Measurements from ENCODE around the gene SUOX. TPM values are rescaled to one million over a fixed set of nuclear protein-coding genes. Genes with fewer than 3 reads are reported as not detected.
A peak's percentile ranks its signal among the peaks of the same experiment; 100 is the strongest.

SUOX gene
- total RNA-seq, 1 experiment from 2014 or later, result 23.2 TPM

DNA sequence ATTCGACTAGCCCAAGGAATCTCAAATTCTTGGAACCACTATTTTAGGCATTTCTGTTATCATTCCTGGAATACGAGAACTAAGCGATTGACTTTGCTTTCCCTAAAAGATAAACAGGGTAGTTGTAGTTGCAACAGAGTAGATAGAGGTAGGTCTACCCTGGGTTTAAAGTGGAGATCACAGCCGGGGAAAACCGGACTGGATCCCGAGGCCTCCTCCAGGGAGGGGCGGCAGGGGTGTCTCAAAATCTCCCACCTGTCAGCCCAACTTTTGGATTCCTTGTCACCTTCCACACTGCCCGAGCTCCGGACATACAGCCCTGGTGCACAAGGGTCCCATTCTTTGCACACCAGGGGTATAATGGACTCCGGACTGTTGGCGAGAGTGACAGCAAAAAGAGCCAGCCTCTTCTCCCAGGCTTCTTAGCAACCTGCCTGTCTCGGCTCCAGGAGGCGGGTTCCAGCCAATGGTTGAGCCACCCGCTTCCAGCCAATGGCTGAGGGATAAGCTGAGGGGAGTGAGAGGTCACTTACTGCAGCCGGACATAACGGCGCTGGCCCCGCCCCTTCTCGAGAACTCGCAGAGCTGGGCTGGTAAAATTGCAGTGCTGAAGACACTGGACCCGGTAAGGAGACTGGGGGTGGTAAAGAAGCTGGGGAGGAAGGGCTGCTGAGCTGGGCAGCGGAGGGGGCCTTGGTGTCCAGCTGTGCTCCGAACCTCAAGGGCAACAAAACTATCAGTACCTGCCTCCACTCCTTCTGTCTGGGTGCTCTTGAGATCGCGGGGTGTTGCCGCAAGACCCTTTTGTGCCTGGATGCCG lies at the start of gene SUOX (continued):
- TF ChIP-seq, protein P1, sequence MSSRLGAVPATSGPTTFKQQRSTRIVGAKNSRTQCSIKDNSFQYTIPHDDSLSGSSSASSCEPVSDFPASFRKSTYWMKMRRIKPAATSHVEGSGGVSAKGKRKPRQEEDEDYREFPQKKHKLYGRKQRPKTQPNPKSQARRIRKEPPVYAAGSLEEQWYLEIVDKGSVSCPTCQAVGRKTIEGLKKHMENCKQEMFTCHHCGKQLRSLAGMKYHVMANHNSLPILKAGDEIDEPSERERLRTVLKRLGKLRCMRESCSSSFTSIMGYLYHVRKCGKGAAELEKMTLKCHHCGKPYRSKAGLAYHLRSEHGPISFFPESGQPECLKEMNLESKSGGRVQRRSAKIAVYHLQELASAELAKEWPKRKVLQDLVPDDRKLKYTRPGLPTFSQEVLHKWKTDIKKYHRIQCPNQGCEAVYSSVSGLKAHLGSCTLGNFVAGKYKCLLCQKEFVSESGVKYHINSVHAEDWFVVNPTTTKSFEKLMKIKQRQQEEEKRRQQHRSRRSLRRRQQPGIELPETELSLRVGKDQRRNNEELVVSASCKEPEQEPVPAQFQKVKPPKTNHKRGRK (CRISPR knock-in tag; IDR thresholded peaks at IDR 0.05; ENCODE audit: borderline replicate concordance), result no peak
- TF ChIP-seq ZNF219 (CRISPR knock-in tag; IDR thresholded peaks at IDR 0.05; ENCODE audit: borderline replicate concordance) (no peak), RELA (CRISPR knock-in tag; IDR thresholded peaks at IDR 0.05; ENCODE audit: borderline replicate concordance) (no peak), SOX15 (CRISPR knock-in tag; IDR thresholded peaks at IDR 0.05) (no peak), ZNF232 (CRISPR knock-in tag; IDR thresholded peaks at IDR 0.05) (0 out of 2 replicates have a peak, but pooled peaks have one; percentile 47), GRHL2 (CRISPR knock-in tag; IDR thresholded peaks at IDR 0.05; ENCODE audit: insufficient replicate concordance, severe bottlenecking) (no peak), NR2C2 (CRISPR knock-in tag; IDR thresholded peaks at IDR 0.05) (no peak), CREM (CRISPR knock-in tag; IDR thresholded peaks at IDR 0.05) (no peak), IRF1 (CRISPR knock-in tag; IDR thresholded peaks at IDR 0.05) (no peak), TP53 (CRISPR knock-in tag; IDR thresholded peaks at IDR 0.05) (no peak), ZBTB21 (CRISPR knock-in tag; IDR thresholded peaks at IDR 0.05; ENCODE audit: borderline replicate concordance) (no peak), USF2 (CRISPR knock-in tag; IDR thresholded peaks at IDR 0.05) (no peak), NR3C1 (CRISPR knock-in tag; conservative IDR thresholded peaks at IDR 0.05; ENCODE audit: low read depth) (no peak), SMAD3 (CRISPR knock-in tag; IDR thresholded peaks at IDR 0.05; ENCODE audit: borderline replicate concordance) (no peak), ESRRA (CRISPR knock-in tag; IDR thresholded peaks at IDR 0.05; ENCODE audit: borderline replicate concordance) (0 out of 2 replicates have a peak, but pooled peaks have one; percentile 62), NR1H2 (CRISPR knock-in tag; IDR thresholded peaks at IDR 0.05) (no peak), NFATC4 (CRISPR knock-in tag; IDR thresholded peaks at IDR 0.05) (no peak)
- TF ChIP-seq, protein P2, sequence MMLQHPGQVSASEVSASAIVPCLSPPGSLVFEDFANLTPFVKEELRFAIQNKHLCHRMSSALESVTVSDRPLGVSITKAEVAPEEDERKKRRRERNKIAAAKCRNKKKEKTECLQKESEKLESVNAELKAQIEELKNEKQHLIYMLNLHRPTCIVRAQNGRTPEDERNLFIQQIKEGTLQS (CRISPR knock-in tag; conservative IDR thresholded peaks at IDR 0.05), result no peak
- TF ChIP-seq, protein P3, sequence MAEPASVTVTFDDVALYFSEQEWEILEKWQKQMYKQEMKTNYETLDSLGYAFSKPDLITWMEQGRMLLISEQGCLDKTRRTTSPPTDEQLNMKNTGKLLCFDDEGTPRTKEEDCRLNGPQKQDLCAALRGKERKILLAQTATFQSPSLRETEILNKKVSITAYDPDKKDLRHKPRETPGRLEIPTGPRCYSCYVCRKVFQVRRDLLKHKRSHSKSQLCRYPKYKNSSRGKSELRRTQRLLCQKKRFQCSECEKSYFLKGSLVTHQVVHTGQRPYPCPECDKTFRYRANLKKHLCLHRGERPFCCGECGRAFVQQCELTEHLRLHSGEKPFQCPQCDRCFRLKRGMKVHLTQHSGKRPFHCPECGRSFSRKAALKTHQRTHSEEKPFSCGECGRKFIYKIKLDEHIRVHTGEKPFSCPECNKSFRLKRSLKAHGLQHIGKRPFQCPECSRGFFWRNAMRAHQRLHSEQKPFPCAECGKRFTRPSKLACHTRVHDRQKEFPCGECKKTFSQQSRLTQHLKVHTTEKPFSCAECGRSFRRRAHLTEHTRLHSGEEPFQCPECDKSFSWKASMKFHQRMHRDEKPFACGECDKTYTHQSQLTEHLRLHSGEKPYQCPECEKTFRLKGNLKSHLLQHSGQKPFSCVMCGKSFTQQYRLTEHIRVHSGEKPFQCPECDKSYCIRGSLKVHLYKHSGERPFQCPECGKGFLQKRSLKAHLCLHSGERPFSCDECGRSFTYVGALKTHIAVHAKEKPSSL (CRISPR knock-in tag; conservative IDR thresholded peaks at IDR 0.05), result no peak
- TF ChIP-seq, protein P4, sequence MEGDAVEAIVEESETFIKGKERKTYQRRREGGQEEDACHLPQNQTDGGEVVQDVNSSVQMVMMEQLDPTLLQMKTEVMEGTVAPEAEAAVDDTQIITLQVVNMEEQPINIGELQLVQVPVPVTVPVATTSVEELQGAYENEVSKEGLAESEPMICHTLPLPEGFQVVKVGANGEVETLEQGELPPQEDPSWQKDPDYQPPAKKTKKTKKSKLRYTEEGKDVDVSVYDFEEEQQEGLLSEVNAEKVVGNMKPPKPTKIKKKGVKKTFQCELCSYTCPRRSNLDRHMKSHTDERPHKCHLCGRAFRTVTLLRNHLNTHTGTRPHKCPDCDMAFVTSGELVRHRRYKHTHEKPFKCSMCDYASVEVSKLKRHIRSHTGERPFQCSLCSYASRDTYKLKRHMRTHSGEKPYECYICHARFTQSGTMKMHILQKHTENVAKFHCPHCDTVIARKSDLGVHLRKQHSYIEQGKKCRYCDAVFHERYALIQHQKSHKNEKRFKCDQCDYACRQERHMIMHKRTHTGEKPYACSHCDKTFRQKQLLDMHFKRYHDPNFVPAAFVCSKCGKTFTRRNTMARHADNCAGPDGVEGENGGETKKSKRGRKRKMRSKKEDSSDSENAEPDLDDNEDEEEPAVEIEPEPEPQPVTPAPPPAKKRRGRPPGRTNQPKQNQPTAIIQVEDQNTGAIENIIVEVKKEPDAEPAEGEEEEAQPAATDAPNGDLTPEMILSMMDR (IDR thresholded peaks at IDR 0.05), result no peak
- TF ChIP-seq, protein P5, sequence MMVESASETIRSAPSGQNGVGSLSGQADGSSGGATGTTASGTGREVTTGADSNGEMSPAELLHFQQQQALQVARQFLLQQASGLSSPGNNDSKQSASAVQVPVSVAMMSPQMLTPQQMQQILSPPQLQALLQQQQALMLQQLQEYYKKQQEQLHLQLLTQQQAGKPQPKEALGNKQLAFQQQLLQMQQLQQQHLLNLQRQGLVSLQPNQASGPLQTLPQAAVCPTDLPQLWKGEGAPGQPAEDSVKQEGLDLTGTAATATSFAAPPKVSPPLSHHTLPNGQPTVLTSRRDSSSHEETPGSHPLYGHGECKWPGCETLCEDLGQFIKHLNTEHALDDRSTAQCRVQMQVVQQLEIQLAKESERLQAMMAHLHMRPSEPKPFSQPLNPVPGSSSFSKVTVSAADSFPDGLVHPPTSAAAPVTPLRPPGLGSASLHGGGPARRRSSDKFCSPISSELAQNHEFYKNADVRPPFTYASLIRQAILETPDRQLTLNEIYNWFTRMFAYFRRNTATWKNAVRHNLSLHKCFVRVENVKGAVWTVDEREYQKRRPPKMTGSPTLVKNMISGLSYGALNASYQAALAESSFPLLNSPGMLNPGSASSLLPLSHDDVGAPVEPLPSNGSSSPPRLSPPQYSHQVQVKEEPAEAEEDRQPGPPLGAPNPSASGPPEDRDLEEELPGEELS (CRISPR knock-in tag; IDR thresholded peaks at IDR 0.05), result peak; percentile 47; the same call in 1 of the 2 replicates
